ENCODE results near the gene GFOD1.

The GFOD1 gene

GRCh38 chr6:13522656-13523055 is 35.3 kb upstream of the GFOD1 start:
- no peak overlapping the region for H3K4me3 ChIP-seq (ENCODE audit: low read depth, low read length)
- peak; percentile 69 for DNase-seq (ENCODE audit: low read depth)
- no peak for TF ChIP-seq CTCF (conservative IDR thresholded peaks at IDR 0.05; ENCODE audit: low read depth, low read length)

- H3K4me3 ChIP-seq (ENCODE audit: low read depth, low read length), result no peak overlapping the region
- DNase-seq (ENCODE audit: low read depth), result no peak
- no peak for TF ChIP-seq CTCF (conservative IDR thresholded peaks at IDR 0.05; ENCODE audit: low read depth, low read length)
Observed at GRCh38 chr6:13519839-13520238, 32.4 kb upstream of the GFOD1 start.

- H3K4me3 ChIP-seq (ENCODE audit: low read depth, low read length), result no peak overlapping the region
- peak; percentile 62 for DNase-seq (ENCODE audit: low read depth)
- no peak for TF ChIP-seq CTCF (conservative IDR thresholded peaks at IDR 0.05; ENCODE audit: low read depth, low read length)
Observed at GRCh38 chr6:13517116-13517515, 29.7 kb upstream of the GFOD1 start.

GRCh38 chr6:13515912-13516311 is 28.5 kb upstream of the GFOD1 start:
- no peak overlapping the region for H3K4me3 ChIP-seq (ENCODE audit: low read depth, low read length)
- no peak for DNase-seq (ENCODE audit: low read depth)
- TF ChIP-seq CTCF (conservative IDR thresholded peaks at IDR 0.05; ENCODE audit: low read depth, low read length), result no peak

- no peak for TF ChIP-seq CTCF (conservative IDR thresholded peaks at IDR 0.05; ENCODE audit: low read depth, low read length)
- no peak overlapping the region for H3K4me3 ChIP-seq (ENCODE audit: low read depth, low read length)
- no peak for DNase-seq (ENCODE audit: low read depth)
Observed at GRCh38 chr6:13513626-13514502, 26.5 kb upstream of the GFOD1 start.

GRCh38 chr6:13512900-13513299 is 25.5 kb upstream of the GFOD1 start:
- no peak for DNase-seq (ENCODE audit: low read depth)
- TF ChIP-seq CTCF (conservative IDR thresholded peaks at IDR 0.05; ENCODE audit: low read depth, low read length), result no peak
- H3K4me3 ChIP-seq (ENCODE audit: low read depth, low read length), result no peak overlapping the region

Data from choroid plexus epithelial cell (primary cell).